Hepatocyte (in vitro differentiated cells): ENCODE measurements around the gene GTPBP1. TPM values are rescaled to one million over a fixed set of nuclear protein-coding genes. Genes with fewer than 3 reads are reported as not detected.
A peak's percentile ranks its signal among the peaks of the same experiment; 100 is the strongest.

ENCODE experiments used
- DNase-seq: peaks from one replicate; pipeline ENCODE4 v3.0.0-alpha.2; 2016; ENCODE audit warnings: low spot score
- H2AFZ ChIP-seq: fragments of 200-600 bp; sonication (generic); 2 replicates; pipeline ENCODE4 v1.6.0; 2016; ENCODE audit warnings: antibody characterized with exemption, mild to moderate bottlenecking
- H3K27ac ChIP-seq: fragments of 200-600 bp; sonication (generic); 2 replicates; pipeline ENCODE4 v1.5.1; 2016; ENCODE audit warnings: mild to moderate bottlenecking
- H3K27me3 ChIP-seq: fragments of 200-600 bp; sonication (generic); 2 replicates; pipeline ENCODE4 v1.6.1; 2016
- H3K36me3 ChIP-seq: fragments of 200-600 bp; sonication (generic); replicated peaks from 2 replicates; pipeline ENCODE4 v1.5.1; 2016; ENCODE audit warnings: low read depth; ENCODE audit not compliant: insufficient read depth
- H3K4me1 ChIP-seq: fragments of 200-600 bp; sonication (generic); 2 replicates; pipeline ENCODE4 v1.5.1; 2016; ENCODE audit warnings: mild to moderate bottlenecking, moderate library complexity; ENCODE audit not compliant: insufficient read depth
- H3K4me2 ChIP-seq: fragments of 200-600 bp; sonication (generic); 2 replicates; pipeline ENCODE4 v1.6.0; 2016
- H3K4me3 ChIP-seq: fragments of 200-600 bp; sonication (generic); 2 replicates; pipeline ENCODE4 v1.5.1; 2016; ENCODE audit warnings: mild to moderate bottlenecking
- H3K79me2 ChIP-seq: fragments of 200-600 bp; sonication (generic); 2 replicates; pipeline ENCODE4 v1.6.0; 2017; ENCODE audit warnings: mild to moderate bottlenecking
- H3K9me2 ChIP-seq: fragments of 200-600 bp; sonication (generic); replicated peaks from 2 replicates; pipeline ENCODE4 v1.6.0; 2017; ENCODE audit warnings: mild to moderate bottlenecking; ENCODE audit not compliant: insufficient read depth
- H3K9me3 ChIP-seq: fragments of 200-600 bp; sonication (generic); 2 replicates; pipeline ENCODE4 v1.5.1; 2016; ENCODE audit warnings: low read depth, mild to moderate bottlenecking
- H4K20me1 ChIP-seq: fragments of 200-600 bp; sonication (generic); 2 replicates; pipeline ENCODE4 v1.6.0; 2016; ENCODE audit warnings: mild to moderate bottlenecking; ENCODE audit not compliant: insufficient read depth, poor library complexity, severe bottlenecking
- EZH2 ChIP-seq: fragments of 200-600 bp; sonication (generic); IDR thresholded peaks from 2 replicates; pipeline ENCODE4 v1.6.1; 2016; ENCODE audit warnings: antibody characterized with exemption, mild to moderate bottlenecking, borderline replicate concordance
- EZH2phosphoT487 ChIP-seq: fragments of 200-600 bp; sonication (generic); IDR thresholded peaks from one replicate; pipeline ENCODE4 v1.6.1; 2018; ENCODE audit warnings: antibody characterized with exemption, mild to moderate bottlenecking, low read depth, moderate library complexity; ENCODE audit not compliant: unreplicated experiment, severe bottlenecking
- WGBS: methylation state at CpG from one replicate; pipeline ENCODE4 v1.1.6; 2016; ENCODE audit warnings: low lambda C conversion rate; ENCODE audit errors: missing lambda C conversion rate; 5-methylcytosine and 5-hydroxymethylcytosine counted together
- polyA plus RNA-seq: library from polyadenylated mRNA; unstranded; fragments of >200 nt; fragmentation: Nextera tagmentation; extraction: Ambion mirVana; gene quantifications from 2 replicates; pipeline ENCODE4 v1.2.1, GENCODE V29; 2016
- small RNA-seq: library from RNA; depleted of rRNA; stranded (forward); fragments of <200 nt; gene quantifications from one replicate; pipeline ENCODE3, GENCODE V24; 2014
- total RNA-seq: library from RNA; depleted of rRNA; stranded (reverse); fragments of >200 nt; gene quantifications from 2 replicates; pipeline ENCODE4 v1.2.3, GENCODE V29; 2014
- TF ChIP-seq, protein P1 (sequence below): fragments of 200-600 bp; sonication (generic); IDR thresholded peaks from 2 replicates; pipeline ENCODE4 v1.5.1; 2016; ENCODE audit warnings: antibody characterized with exemption, mild to moderate bottlenecking; ENCODE audit not compliant: poor library complexity

Gene GTPBP1
- total and polyA plus RNA-seq, 2 experiments from 2014 or later = 28.6 to 36.8 TPM

DNA sequence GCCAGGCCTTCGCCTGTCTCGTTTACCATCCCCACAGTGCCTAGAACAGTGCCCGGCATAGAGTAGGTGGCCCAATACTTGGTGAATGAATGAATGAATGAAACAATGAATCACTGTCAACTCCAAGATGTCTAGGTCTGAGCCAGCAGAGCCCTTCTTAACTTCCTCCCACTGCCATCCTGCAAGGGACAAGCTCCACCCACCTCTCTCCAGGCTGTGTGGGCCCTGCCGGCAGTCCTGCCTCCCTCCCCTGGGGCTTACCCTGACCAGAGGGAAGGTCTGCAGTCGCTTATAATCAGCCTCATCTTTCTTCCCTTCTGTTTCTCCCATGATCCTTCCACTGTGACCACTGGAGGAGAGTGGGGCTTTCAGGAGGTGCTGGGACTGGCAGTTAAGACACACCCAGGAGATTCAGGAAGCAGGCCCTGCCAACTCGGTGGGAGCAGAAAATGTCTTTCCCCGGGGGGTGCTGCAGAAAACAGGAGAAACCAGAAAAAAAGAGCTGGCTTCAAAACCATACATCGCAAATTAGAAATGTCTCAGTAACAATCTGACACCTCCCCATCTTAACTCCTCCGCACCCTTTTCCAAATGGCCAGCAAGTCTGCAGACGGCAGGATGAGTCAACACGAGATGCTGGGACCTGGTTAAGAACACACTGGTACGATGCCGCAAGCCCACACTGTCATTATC, 76.8 kb downstream of the GTPBP1 start:
- H3K4me2 ChIP-seq = no peak overlapping the region
- DNase-seq = peak; percentile 27
- H3K27me3 ChIP-seq = no peaks in the 10 kb centered on the region
- H3K4me1 ChIP-seq = no peaks in the 10 kb centered on the region
- TF ChIP-seq, protein P1, sequence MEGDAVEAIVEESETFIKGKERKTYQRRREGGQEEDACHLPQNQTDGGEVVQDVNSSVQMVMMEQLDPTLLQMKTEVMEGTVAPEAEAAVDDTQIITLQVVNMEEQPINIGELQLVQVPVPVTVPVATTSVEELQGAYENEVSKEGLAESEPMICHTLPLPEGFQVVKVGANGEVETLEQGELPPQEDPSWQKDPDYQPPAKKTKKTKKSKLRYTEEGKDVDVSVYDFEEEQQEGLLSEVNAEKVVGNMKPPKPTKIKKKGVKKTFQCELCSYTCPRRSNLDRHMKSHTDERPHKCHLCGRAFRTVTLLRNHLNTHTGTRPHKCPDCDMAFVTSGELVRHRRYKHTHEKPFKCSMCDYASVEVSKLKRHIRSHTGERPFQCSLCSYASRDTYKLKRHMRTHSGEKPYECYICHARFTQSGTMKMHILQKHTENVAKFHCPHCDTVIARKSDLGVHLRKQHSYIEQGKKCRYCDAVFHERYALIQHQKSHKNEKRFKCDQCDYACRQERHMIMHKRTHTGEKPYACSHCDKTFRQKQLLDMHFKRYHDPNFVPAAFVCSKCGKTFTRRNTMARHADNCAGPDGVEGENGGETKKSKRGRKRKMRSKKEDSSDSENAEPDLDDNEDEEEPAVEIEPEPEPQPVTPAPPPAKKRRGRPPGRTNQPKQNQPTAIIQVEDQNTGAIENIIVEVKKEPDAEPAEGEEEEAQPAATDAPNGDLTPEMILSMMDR = no peak
- TF ChIP-seq EZH2phosphoT487 (no peak), EZH2 (no peak)
- H3K4me3 ChIP-seq = no peak overlapping the region
- no peak overlapping the region for H3K27ac ChIP-seq
- no peaks in the 10 kb centered on the region for H4K20me1 ChIP-seq
- H3K79me2 ChIP-seq = no peaks in the 10 kb centered on the region
- WGBS = 76% methylated on average over 13 of the region's 13 CpGs
- H3K9me3 ChIP-seq = no peaks in the 10 kb centered on the region
- H3K36me3 ChIP-seq = no peaks in the 10 kb centered on the region
- H2AFZ ChIP-seq = no peak overlapping the region
- no peaks in the 10 kb centered on the region for H3K9me2 ChIP-seq

Small RNA genes lying within 50 kb of the gene (small RNA-seq; reads per million reads assigned to genes)
- not detected for gene AL021707.8

Other genes with a start within 250 kb of the GTPBP1 start
- gene KDELR3, start 237.8 kb upstream of the GTPBP1 start, total RNA-seq = 92.4 and 98.9 TPM in 2 replicates
- 169 and 171 TPM in 2 replicates for gene KDELR3, start 237.8 kb upstream of the GTPBP1 start, polyA plus RNA-seq
- gene DDX17, start 199.6 kb upstream of the GTPBP1 start, total RNA-seq = 432 and 433 TPM in 2 replicates
- gene DDX17, start 199.6 kb upstream of the GTPBP1 start, polyA plus RNA-seq = 42.3 and 50.1 TPM in 2 replicates
- 0.80 and 3.0 TPM in 2 replicates for gene DMC1, start 135.8 kb upstream of the GTPBP1 start, total RNA-seq
- 0.21 and 0.74 TPM in 2 replicates for gene DMC1, start 135.8 kb upstream of the GTPBP1 start, polyA plus RNA-seq
- 1.1 and 2.9 TPM in 2 replicates for gene FAM227A, start 49.6 kb upstream of the GTPBP1 start, total RNA-seq
- gene FAM227A, start 49.6 kb upstream of the GTPBP1 start, polyA plus RNA-seq = 0.51 and 2.3 TPM in 2 replicates
- gene CBY1, start 49.3 kb upstream of the GTPBP1 start, total RNA-seq = 19.7 and 20.5 TPM in 2 replicates
- 35.8 and 39.4 TPM in 2 replicates for gene CBY1, start 49.3 kb upstream of the GTPBP1 start, polyA plus RNA-seq
- 57.7 and 76.3 TPM in 2 replicates for gene TOMM22, start 24.0 kb upstream of the GTPBP1 start, total RNA-seq
- 70.6 and 80.3 TPM in 2 replicates for gene TOMM22, start 24.0 kb upstream of the GTPBP1 start, polyA plus RNA-seq
- 76.0 and 104 TPM in 2 replicates for gene JOSD1, start 5.0 kb upstream of the GTPBP1 start, total RNA-seq
- gene JOSD1, start 5.0 kb upstream of the GTPBP1 start, polyA plus RNA-seq = 15.8 and 18.6 TPM in 2 replicates
- gene SUN2, start 50.1 kb downstream of the GTPBP1 start, total RNA-seq = 52.4 and 56.1 TPM in 2 replicates
- 55.9 and 70.8 TPM in 2 replicates for gene SUN2, start 50.1 kb downstream of the GTPBP1 start, polyA plus RNA-seq
- 11.9 and 15.5 TPM in 2 replicates for gene DNAL4, start 88.2 kb downstream of the GTPBP1 start, total RNA-seq
- gene DNAL4, start 88.2 kb downstream of the GTPBP1 start, polyA plus RNA-seq = 19.3 and 21.5 TPM in 2 replicates
- 3.1 and 3.8 TPM in 2 replicates for gene NPTXR, start 138.1 kb downstream of the GTPBP1 start, total RNA-seq
- gene NPTXR, start 138.1 kb downstream of the GTPBP1 start, polyA plus RNA-seq = 3.3 TPM in 2 replicates
- 30.7 and 42.9 TPM in 2 replicates for gene CBX6, start 166.3 kb downstream of the GTPBP1 start, total RNA-seq
- 40.6 and 45.4 TPM in 2 replicates for gene CBX6, start 166.3 kb downstream of the GTPBP1 start, polyA plus RNA-seq